Stimulated activated CD8-positive, alpha-beta memory T cell treated with anti-CD3 and anti-CD28 coated beads, Interleukin-4, amount 100 ng/mL, for 24 hours (primary cell): Measurements from ENCODE around the gene COL15A1.

Experiments
- DNase-seq: peaks from one replicate; pipeline ENCODE4 v3.0.0-alpha.2; 2020; ENCODE audit warnings: low read depth

Gene COL15A1

DNA sequence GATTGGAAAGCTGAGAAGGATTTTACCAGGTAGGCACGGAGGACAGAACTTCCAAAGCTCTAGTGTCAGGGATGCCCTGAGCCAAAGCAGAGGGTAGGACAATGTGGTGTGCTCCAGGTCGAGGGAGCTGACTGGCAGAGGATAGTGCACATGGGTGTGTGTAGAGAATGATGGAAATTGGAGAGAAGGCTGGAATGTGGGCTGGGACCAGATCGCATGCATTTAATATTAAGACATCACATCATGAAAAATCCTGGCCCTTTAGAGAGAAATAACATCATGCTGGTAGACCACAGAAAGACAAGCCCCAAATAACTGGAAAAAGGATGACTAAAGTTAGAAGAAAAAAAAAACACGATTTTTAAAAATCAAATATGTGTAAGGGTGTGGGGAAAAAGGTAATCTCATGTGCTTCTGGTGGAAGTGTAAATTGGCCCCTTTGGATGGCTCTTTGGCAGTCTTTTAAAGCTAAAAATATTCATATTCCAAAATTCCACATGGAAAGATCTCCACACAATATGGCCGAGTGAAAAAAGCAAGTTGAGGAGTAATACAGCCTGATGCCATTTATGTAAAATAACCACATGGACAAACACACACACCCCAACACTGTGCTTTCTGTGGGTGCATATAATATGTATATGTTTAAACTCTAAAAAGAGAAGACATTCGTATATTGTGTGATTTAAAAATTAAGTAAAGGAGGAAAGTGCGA is 94.2 kb downstream of the COL15A1 start:
- DNase-seq: no peak

DNA sequence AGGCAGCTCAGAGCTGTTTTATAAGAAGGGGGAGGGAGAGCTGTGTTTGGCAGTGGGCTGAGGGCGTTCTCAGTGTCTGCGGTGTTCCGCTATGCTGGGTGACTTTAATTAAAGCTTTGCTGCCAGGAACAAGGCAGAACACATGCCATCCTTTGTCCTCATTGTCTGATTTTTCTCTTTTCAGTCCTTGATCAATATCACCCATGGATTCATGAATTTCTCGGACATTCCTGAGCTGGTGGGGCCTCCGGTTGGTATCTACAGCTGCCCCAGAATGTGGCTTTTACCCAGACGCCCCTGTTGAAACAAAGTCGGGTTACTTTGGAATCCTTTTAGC is 94.7 kb downstream of the COL15A1 start:
- no peak for DNase-seq

DNA sequence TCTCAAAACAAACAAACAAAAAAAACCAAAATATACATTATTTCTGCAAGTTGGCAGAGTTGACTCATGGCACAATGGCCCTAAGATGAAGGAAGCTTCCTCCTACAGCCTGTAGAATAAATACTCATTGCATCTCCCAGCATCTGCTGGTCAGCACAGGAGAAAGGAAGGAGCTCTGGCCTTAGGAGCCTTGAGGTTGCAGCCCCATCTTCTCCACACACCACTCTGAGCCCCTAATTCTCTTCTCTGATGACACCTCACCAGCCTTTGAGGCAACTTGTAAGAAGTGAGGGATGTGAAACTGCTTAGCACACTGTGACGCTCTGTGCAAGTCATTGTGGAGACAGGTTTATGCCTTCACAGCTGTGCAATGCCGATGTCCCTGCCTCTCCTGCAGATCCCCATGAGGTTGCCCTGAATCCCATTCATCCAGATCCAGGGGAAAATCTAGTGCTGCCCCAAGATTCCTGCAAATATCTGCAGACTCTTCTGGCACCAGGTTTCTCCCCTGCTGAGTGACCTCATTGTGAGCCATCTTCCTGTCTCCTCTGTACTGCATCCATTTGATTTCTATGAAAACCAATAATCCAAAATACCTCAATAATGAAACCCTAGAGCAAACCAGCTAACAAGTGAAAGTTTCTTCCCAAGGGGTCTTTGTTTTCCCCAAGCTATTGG is 95.9 kb downstream of the COL15A1 start:
- DNase-seq: no peak

DNA sequence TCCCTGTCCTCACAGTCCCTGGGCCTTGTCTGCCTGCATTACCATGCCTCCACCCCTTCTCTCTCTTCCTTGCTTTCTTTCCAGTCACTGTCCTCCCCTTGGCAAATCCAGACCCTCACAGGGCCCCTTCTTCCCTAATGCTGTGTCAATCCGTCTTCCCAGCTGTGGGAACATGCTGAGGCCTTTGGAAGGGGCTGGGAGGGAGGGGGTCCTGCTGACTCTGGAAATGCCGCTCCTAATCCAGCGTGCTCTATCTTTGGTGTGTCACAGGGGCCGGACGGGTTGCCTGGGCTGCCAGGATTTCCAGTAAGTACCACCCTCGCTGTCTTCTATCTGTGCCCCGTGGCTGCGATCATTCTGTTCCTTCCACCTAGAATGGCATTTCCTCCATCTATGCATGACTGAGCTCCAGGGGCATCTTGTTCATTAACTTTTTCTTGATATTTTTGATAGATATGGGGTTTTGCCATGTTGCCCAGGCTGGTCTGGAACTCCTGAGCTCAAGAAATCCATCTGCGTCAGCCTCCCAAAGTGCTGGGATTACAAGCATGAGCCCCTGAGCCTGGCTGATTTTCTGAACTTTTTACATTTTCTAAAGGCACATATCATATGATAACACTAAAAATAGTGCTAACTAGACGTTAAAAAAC is 96.7 kb downstream of the COL15A1 start:
- DNase-seq: no peak

DNA sequence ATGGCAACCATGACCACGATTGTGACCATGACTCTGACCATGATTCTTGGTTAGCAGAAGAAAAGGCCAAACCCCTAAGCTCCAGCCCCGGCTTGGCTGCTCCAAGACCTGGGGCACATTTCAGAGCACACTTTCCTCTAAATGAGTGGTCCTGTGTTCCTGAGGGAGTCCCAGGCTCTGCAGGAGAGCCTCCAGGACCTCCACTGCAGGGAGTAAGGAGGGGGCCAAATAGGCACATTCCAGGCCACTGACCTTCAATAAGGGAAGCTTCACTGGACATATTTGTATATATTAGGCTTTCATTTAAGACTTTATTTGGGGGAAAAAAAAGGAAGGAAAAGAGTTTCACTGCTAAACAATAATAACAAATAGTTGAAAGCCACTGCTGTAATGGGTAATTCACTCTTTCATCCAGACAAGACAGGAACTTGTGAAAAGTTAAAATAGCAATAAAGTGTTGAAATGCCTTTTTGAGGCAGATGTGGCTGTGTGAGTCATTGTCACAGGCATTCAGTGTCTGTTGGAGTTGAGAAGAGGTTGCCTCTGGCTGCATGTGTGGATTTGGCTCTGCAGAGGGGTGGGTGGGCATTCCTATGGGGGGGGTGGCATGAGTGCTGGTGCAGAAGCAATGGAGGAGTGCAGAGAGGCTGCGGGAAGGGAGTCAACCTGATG is 97.3 kb downstream of the COL15A1 start:
- no peak for DNase-seq

DNA sequence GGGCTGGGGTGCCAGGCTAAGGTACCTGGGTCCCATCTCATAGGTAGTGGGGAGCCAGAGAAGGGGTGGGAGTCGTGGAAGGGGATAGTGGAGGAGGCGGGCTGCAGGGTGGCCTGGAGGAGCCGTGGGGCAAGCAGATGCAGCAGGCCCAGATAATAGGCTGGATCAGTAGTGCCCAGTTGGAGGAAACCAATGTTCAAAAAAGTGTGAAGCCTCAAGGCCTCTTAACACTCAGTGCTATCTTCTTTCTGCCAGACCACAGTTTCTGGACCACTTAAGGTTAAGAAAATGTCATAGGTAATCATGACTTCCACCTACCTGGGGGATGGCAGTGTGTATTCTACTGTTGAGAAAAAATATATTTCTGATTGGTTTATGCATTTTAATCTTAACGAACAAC is 97.9 kb downstream of the COL15A1 start:
- DNase-seq: no peak

DNA sequence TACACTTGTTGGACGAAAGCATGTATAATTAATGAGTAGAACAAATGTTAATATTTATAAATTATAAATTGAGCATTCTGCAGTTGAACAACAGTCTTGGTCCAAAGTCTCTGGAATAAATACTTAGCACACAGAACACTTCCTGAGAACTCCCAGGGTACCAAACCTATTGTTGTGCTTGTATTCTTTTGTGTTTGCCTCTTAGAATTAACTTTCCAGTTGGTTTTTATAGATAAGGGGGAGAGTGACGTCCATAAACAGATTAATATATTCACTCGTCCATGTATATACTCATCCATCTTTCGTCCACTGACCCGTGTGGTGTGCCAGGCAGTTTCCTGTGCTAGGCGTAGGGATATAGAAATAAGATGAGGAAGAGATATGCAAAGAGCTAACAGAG is 98.9 kb downstream of the COL15A1 start:
- DNase-seq: no peak

DNA sequence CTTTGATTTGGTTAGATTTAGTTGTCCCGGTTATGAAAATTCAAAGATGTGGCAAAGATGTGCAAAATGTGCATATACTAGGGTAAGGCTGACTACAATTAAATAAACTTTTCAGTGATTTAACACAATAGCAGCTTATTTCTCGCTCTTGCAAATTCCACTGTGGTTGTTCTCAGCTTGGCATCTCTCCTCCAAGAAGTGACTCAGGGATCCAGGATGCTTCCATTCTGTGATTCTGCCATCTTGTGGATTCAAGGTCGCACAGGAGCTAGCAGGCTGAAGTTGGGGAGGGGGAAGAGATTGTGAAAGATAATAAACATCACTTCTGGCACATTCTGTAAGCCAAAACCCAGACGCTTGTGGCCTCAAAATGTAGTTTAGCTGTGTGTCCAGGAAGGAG is 101.1 kb downstream of the COL15A1 start:
- DNase-seq: no peak

DNA sequence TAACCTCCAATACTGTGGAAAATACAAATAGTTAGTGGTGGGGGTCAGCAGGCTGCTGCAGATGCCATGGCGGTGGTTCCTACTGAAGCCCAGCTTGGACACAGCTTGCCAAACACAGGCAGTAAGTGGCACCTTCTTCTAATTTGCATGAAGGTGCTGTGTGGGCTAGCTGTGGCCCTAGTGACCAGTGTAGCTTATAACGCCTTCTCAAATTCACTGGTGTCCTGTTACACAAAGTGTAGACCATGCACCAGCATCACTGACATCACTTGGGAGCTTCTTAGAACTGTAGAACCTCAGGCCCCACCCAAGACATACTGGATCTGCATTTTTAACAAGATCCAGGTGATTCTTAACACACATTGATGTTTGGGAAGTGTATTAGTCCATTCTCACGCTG is 102.4 kb downstream of the COL15A1 start:
- no peak for DNase-seq

DNA sequence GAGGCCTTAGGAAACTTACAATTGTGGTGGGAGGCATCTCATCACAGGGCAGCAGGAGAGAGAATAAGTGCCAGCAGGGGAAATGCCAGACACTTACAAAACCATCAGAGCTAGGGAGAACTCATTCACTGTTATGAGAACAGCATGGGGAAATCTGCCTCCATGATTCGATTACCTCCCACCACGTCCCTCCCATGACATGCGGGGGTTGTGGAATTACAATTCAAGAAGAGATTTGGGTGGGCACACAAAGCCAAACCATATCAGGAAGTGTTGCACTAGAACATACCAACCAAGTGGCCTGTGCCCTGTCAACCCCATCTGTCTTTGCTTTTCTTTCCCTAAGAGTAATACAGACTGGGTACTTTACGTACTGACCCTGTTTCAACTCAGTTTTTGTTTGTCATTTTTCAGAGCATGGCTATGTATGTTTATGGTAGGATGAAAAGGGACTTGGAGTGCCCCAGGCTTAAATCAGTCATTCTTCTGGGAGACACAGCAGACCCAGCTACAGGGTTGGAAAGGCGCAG is 102.9 kb downstream of the COL15A1 start:
- DNase-seq: no peak

DNA sequence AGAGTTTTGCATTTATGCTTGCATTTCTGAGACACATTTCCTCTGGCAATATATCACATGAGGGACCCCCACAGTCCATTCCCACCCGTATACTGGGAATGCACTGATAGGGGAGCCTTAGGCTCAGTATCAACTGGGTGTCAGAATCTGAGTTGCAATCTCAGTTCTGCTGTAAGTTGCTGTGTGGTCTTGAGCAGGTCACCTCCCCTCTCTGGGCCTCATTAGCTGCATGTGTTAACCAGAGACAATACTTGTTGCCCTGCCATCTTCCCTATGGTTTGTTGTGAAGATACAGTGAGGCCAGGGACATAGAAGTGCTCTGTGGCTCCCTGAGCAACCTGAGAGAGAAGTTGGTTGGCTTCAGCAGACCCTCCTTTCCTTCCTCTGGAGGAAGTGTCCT is 105.5 kb downstream of the COL15A1 start:
- no peak for DNase-seq

DNA sequence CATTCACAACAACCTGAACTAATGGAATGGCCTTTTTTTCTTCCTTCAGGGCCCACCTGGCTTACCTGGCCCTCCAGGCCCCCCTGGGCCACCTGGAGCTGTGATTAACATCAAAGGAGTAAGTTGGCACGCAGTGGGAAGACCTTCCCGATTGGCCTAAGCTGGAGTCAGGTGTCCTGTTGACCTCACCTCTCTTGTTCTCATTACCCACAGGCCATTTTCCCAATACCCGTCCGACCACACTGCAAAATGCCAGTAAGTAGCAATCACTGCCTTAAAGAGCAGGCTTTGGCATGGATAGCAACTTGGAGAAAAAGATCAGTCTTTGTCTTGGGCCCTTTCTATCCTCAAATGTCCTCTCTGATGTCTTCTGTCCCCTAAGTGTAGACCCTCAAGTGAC is 105.9 kb downstream of the COL15A1 start:
- DNase-seq: no peak

DNA sequence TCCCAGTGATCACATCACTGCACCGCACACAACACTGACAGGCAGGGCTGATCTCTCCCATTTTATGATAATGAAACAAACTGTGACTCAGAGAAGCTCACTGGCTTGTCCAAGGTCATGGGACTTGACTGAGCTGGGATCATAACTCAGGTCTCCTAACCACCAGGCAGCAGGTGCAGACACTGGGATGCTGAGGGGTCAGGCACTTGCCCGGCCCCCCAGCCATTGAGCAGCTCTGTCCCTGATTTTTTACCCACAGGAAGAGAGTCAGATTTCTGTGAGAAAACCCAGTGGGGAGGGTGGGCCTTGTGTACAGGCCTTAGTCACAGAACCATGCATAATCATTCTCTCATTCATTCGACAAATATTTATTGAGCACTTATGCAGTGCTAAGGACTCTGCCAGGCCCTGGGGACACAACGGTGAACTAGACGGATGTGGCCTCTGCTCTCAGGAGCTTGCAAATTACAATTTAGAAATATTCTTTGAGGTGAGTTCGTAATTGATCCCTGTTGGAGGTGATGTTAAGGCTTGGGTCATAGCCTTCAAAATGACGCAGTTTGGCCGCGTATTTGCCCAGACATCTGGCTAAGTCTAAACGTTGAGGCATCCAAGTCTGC is 106.7 kb downstream of the COL15A1 start:
- no peak for DNase-seq

DNA sequence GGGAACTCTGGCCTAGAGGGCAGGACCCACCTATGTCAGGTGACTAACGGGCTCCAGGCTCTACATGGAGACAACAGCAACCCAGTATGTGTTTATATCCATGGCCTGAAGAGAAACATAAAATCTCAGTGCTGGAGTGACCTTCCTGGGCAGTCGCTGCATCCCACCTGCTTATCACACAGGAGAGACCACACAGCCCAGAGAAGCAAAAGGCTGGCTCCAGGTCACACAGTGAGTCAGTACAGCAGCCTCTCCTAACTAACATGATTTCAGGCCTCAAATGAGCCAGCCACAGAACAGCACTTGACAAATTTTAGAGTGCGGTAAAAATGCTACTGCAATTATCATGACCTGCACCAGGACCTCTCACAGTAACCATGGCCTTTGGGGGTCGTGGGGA is 107.2 kb downstream of the COL15A1 start:
- DNase-seq: no peak

DNA sequence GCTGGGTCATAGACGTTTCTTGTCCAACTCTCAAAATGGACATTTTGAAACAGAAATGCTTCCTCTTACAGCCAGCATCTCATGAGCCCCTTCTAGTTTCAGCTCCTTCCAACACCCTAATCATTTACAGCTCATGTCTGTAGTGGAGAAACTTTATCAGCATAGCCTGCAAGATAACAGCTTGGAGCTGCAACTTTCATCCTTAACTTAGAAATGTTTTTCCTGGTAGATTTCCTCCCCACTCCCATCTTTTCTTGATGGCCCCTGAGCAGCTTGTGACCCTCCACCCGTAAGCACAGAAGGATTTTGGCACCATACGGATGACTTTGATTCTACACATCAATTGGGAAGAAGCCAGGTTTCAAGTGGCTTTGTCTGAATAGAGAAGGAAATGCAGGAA is 107.7 kb downstream of the COL15A1 start:
- DNase-seq: no peak

DNA sequence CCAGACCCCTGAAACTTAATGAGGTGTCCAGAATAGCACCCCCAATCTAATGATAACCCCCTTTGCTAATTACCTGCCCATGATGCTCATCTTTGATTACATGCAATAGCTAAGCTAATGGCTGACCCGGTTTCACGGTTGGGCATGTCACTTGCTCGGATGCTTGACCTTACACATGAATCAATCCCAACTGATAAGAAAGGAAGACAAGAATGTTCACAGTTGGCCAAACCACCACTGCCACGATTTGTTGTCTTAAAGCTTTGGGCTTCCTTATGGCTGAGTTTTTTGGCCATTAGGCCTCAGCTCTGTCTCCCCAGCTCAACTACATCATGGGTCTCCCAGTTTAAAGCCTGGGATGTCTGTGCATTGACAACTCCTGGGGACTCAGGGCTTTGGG is 108.1 kb downstream of the COL15A1 start:
- no peak for DNase-seq

DNA sequence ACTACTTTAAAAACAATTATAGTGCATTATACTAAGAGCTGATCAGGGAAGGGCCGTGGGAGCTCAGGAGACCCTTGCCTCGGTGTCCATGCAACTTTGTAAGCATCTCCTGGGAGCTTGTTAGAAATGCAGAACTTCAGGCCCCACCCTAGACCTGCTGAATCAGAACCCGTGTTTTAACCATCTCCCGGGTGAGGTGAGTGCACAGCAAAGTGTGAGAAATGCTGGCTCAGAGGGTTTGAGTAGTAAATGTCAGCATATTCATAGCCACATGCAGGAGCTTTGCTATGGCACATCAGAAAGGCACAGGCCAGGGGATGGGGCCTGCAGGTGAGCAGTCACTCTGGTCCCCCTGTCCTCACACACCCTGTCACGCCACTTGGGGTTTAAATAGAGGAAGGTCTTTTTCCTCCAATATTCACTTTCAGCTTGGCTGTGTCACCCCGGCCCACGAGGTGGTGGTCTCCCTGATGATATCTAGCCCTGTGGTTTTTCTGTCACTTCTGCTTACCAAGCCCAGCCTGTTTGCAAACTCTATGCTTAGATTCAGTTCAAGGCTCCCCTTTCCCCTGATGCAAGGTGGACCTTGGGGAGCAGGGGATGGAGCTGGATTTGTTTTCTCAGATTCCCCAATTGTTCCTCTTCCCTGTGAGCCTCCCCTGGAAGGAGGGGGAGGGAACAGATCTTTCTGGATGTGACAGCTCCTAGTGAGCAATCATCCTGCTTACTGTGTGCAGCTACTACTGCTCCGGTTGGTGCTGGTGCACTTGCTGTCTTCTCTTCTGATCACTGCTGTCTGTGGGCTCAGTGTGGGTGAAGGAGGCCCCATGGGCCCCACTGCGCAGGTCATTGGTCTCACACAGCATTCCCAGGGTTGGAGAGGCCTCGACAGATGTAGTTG is 109.4 kb downstream of the COL15A1 start:
- no peak for DNase-seq

DNA sequence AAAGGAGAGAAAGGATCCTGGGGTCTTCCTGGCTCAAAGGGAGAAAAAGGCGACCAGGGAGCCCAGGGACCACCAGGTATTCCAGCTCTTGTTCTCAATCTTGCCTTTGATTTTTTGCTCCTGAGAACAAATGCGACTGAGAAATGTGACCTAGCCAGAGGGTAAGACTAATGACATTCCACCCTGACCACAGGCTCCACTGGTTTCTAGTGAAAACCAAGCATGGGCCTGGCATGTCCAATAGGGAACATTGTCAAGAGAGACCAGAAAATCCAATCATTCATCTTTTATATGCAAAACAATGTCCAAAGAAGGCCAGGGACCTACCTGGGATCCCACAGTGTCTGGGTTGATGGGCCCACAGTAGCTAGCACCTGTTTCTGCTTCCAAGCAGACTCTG is 110.9 kb downstream of the COL15A1 start:
- no peak for DNase-seq

DNA sequence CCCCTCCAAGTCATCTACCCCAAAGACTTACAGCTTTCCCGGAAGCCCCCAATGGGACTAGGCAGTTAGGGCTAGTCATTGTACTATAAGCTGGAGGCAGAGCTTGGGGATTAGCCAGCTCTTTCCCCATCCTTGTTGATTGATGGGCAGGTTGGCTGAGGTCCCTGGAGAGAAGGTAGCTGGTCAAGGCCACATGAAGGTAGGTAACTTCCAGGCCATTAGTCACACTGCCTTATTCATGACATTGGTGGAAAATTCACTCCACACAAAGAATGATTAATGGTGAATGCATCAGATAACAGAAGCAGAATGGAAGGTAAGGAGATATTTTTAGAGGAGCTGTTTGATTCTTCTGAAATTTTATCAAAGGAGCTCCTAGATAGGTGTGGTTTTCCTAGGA is 111.7 kb downstream of the COL15A1 start:
- DNase-seq: no peak

DNA sequence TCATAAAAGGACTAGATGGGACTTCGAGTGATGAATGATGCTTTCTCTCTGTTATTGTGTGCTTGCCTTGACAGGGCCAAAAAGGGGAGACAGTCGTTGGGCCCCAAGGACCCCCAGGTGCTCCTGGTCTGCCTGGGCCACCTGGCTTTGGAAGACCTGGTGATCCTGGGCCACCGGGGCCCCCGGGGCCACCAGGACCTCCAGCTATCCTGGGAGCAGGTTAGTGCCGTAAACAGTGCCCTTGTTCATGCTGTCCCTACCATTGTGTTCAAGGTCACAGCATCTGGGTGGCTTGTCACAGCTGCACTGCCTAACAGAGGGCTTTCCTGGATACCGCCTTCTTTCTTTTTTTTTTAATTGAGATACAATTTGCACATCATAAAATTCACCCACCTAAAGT is 112.5 kb downstream of the COL15A1 start:
- DNase-seq: no peak
